Endothelial cell of umbilical vein (primary cell): ENCODE data around the gene CIITA. TPM values are rescaled to one million over a fixed set of nuclear protein-coding genes. Genes with fewer than 3 reads are reported as not detected.

Source experiments
- BruUV-seq: library from RNA; stranded (reverse); fragments of 400-500 nt; replicated peaks from 2 replicates; lab custom pipeline; 2021; lab: Mats Ljungman, UMichigan
- CTCF ChIA-PET: fragments of 300-600, 350-600 bp; sonication (Branson Sonifier 250); formaldehyde crosslinking; loops from one replicate; lab custom pipeline; 2021; ENCODE audit warnings: antibody characterized with exemption, inconsistent platforms; lab: Charles Lee
- POLR2A ChIA-PET: fragments of 300-600, 350-600 bp; sonication (Branson Sonifier 250); formaldehyde crosslinking; loops from one replicate; lab custom pipeline; 2021; ENCODE audit warnings: antibody characterized with exemption, inconsistent platforms; lab: Charles Lee
- DNase-seq: peaks from one replicate; pipeline ENCODE4 v3.0.0-alpha.2; 2011; ENCODE audit warnings: low read depth, low spot score
- FAIRE-seq: peaks from 2 replicates; lab custom pipeline; 2011; peaks lifted over from hg19 to GRCh38; lab: Jason Lieb, UNC
- H2AFZ ChIP-seq: 2 replicates; pipeline ENCODE4 v1.6.0; 2012; ENCODE audit warnings: low read depth, low read length, control low read depth, inconsistent platforms
- H3K27ac ChIP-seq: 2 replicates; pipeline ENCODE4 v1.5.1; 2011; ENCODE audit warnings: low read depth, mild to moderate bottlenecking, control low read depth, low read length, moderate library complexity; ENCODE audit not compliant: insufficient read depth
- H3K27me3 ChIP-seq, 2 experiments: 2 replicates each; pipeline versions ENCODE4 v1.6.0 to v1.6.1; 2011; ENCODE audit warnings: low read length in 2 of 2, mixed read lengths in 1 of 2; ENCODE audit not compliant: control insufficient read depth in 2 of 2, insufficient read depth in 2 of 2
- H3K36me3 ChIP-seq, 2 experiments: 2 replicates in 1 of 2; 3 replicates in 1 of 2; pipeline ENCODE4 v1.5.1; 2011; ENCODE audit warnings: low read length in 2 of 2, mild to moderate bottlenecking in 1 of 2, moderate library complexity in 1 of 2; ENCODE audit not compliant: control insufficient read depth in 2 of 2, insufficient read depth in 2 of 2; ENCODE audit errors: extremely low read depth in 1 of 2
- H3K4me1 ChIP-seq: 3 replicates; pipeline ENCODE4 v1.5.1; 2011; ENCODE audit warnings: mild to moderate bottlenecking, low read length; ENCODE audit not compliant: control insufficient read depth, insufficient read depth; ENCODE audit errors: extremely low read depth
- H3K4me2 ChIP-seq: 2 replicates; pipeline ENCODE4 v1.6.1; 2011; ENCODE audit warnings: low read length, control low read depth, mixed read lengths; ENCODE audit not compliant: insufficient read depth
- H3K4me3 ChIP-seq, 3 experiments: fragments of 200-600 bp in 1 of 3; sonication (generic), shearing (Covaris generic) in 1 of 3; replicated peaks in 1 of 3; 2 replicates each; pipeline ENCODE4 v1.5.1; 2011 to 2016; ENCODE audit warnings: control low read depth in 3 of 3, low read length in 3 of 3, mild to moderate bottlenecking in 2 of 3, inconsistent platforms in 1 of 3, low read depth in 1 of 3, moderate library complexity in 1 of 3; ENCODE audit not compliant: insufficient read depth in 1 of 3
- H3K79me2 ChIP-seq: 2 replicates; pipeline ENCODE4 v1.6.0; 2012; ENCODE audit warnings: low read length, inconsistent platforms; ENCODE audit not compliant: control insufficient read depth, insufficient read depth
- H3K9ac ChIP-seq: replicated peaks from 2 replicates; pipeline ENCODE3; 2011; ENCODE audit warnings: low read length, control low read depth; ENCODE audit not compliant: insufficient read depth; ENCODE audit errors: extremely low read depth
- H3K9me1 ChIP-seq: replicated peaks from 3 replicates; pipeline ENCODE4 v1.6.0; 2011; ENCODE audit warnings: mild to moderate bottlenecking, low read length; ENCODE audit not compliant: control insufficient read depth, insufficient read depth; ENCODE audit errors: extremely low read depth
- H3K9me3 ChIP-seq: replicated peaks from 2 replicates; pipeline ENCODE4 v1.5.1; 2012; ENCODE audit warnings: low read length, inconsistent platforms; ENCODE audit not compliant: control insufficient read depth, insufficient read depth
- H4K20me1 ChIP-seq: replicated peaks from 2 replicates; pipeline ENCODE3; 2011; ENCODE audit warnings: mild to moderate bottlenecking, low read length; ENCODE audit not compliant: control insufficient read depth, insufficient read depth; ENCODE audit errors: extremely low read depth
- CTCF ChIP-seq, 2 donors: IDR thresholded peaks; 1 replicate in 1 of 2; 2 replicates in 1 of 2; pipeline ENCODE4 v1.5.1; 2011; ENCODE audit warnings: low read length in 2 of 2, mild to moderate bottlenecking in 2 of 2, moderate library complexity in 2 of 2, control low read depth in 1 of 2, inconsistent platforms in 1 of 2, low read depth in 1 of 2; ENCODE audit not compliant: insufficient read depth in 1 of 2; ENCODE audit errors: extremely low read depth in 1 of 2
- EZH2 ChIP-seq: IDR thresholded peaks from 2 replicates; pipeline ENCODE4 v1.6.1; 2012; ENCODE audit warnings: borderline replicate concordance, low read depth, mild to moderate bottlenecking, moderate library complexity, low read length, inconsistent platforms; ENCODE audit not compliant: severe bottlenecking
- FOS ChIP-seq: IDR thresholded peaks from 2 replicates; pipeline ENCODE4 v1.6.1; 2011; ENCODE audit warnings: mild to moderate bottlenecking, low read length, moderate library complexity, borderline replicate concordance; ENCODE audit not compliant: insufficient read depth
- GATA2 ChIP-seq: IDR thresholded peaks from 2 replicates; pipeline ENCODE4 v1.7.0; 2011; ENCODE audit warnings: low read depth, mild to moderate bottlenecking, moderate library complexity, mixed read lengths, low read length; ENCODE audit not compliant: insufficient read length, insufficient read depth
- JUN ChIP-seq: IDR thresholded peaks from 2 replicates; pipeline ENCODE4 v1.6.1; 2011; ENCODE audit warnings: borderline replicate concordance, low read depth; ENCODE audit not compliant: insufficient read length, insufficient read depth
- MYC ChIP-seq: IDR thresholded peaks from one replicate; pipeline ENCODE4 v1.6.1; 2011; ENCODE audit warnings: mild to moderate bottlenecking, low read depth, low read length
- POLR2A ChIP-seq: IDR thresholded peaks from 2 replicates; pipeline ENCODE4 v1.6.1; 2012; ENCODE audit warnings: low read depth, mild to moderate bottlenecking, control low read depth, low read length
- POLR2AphosphoS5 ChIP-seq: IDR thresholded peaks from 2 replicates; pipeline ENCODE4 v1.6.1; 2012; ENCODE audit warnings: low read depth, mild to moderate bottlenecking, control low read depth, low read length, moderate library complexity; ENCODE audit not compliant: insufficient read depth
- dilution Hi-C: fragments of 300-500 bp; cut with MboI; formaldehyde crosslinking; loops from one replicate; pipeline ENCODE4 v1.15.0; 2019; ENCODE audit warnings: low sequenced_read_pairs; ENCODE audit not compliant: extremely low pct_ligation_motif_present
- intact Hi-C: fragments of 100-400 bp; cut with micrococcal nuclease; formaldehyde crosslinking; loops from one replicate; pipeline ENCODE4 v1.10.0; 2022
- polyA plus RNA-seq, 4 experiments: library from polyadenylated mRNA; depleted of rRNA in 3 of 4; stranded (reverse) in 3 of 4; unstranded in 1 of 4; fragments of >200 nt; gene quantifications; 2 replicates each; pipeline versions ENCODE4 v1.2.1 to v1.2.3, GENCODE V29; 2011 to 2012; ENCODE audit warnings: missing spikeins in 1 of 4
- total RNA-seq: library from RNA; stranded (reverse); gene quantifications from 2 replicates; pipeline ENCODE4 v1.2.3, GENCODE V29; 2021
- TF ChIP-seq, protein P1 (sequence below): IDR thresholded peaks from 2 replicates; pipeline ENCODE4 v1.6.1; 2011; ENCODE audit not compliant: insufficient read depth, insufficient read length

Gene CIITA
- total and polyA plus RNA-seq, 2 donors (not counting 3 experiments of a cell fraction or from before 2014, with no cell fraction given), result not detected

DNA sequence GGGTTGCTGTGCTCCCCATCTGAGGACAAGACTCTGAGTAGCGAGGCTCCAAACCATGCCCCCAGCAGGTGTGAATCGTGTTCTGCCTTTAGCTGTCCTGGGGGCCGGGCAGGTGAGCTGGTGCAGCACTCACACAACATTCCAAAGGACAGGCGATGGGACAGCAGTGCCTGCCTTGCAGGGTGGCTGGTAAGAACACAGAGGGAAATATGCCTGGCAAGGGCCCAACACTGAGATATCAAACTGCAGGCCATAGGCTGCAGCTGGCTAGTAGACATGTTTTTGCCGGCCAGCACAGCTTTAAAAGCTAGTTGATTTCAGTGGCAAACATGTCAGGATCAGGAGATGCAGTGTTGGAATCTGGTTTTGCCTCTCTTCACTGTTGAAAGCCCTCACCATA lies 91.0 kb downstream of the CIITA start:
- no peak overlapping the region for H3K27ac ChIP-seq
- peaks cover 4 to 9% of the 10 kb centered on the region in 2 experiments for H3K36me3 ChIP-seq
- H3K4me3 ChIP-seq, result no peak overlapping the region
- H3K27me3 ChIP-seq, result no peaks in the 10 kb centered on the region
- no TSS peak for BruUV-seq
- no peak overlapping the region for H2AFZ ChIP-seq
- H3K9me1 ChIP-seq, result no peaks in the 10 kb centered on the region
- FAIRE-seq (no peak), DNase-seq (no peak)
- POLR2A ChIA-PET, result interaction anchor here (1.2 kb wide), 1 partner anchor 287 kb away, joined by 3 read pairs; no protein-coding TSS in a partner anchor
- no peaks in the 10 kb centered on the region for H3K79me2 ChIP-seq
- intact Hi-C loops, result no loop called here
- dilution Hi-C loops, result no loop called here
- no peak overlapping the region for H3K9ac ChIP-seq
- no peaks in the 10 kb centered on the region for H4K20me1 ChIP-seq
- CTCF ChIA-PET, result interaction anchor here (0.7 to 12.3 kb wide), 5 partner anchors 14 to 439 kb away, joined by 3 to 347 read pairs (median 8); partner anchors contain the start of genes DEXI and SOCS1
- no peaks in the 10 kb centered on the region for H3K4me1 ChIP-seq
- H3K9me3 ChIP-seq, result no peaks in the 10 kb centered on the region
- no peak overlapping the region for H3K4me2 ChIP-seq
- no peak for TF ChIP-seq POLR2AphosphoS5
- no peak for TF ChIP-seq MYC
- no peak for TF ChIP-seq CTCF (IDR thresholded peaks at IDR 0.05; ENCODE audit: extremely low read depth in 1 of 2, insufficient read depth in 1 of 2, low read depth in 1 of 2, low read length in 2 of 2)
- TF ChIP-seq, protein P1, sequence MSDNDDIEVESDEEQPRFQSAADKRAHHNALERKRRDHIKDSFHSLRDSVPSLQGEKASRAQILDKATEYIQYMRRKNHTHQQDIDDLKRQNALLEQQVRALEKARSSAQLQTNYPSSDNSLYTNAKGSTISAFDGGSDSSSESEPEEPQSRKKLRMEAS, result no peak
- no peak for TF ChIP-seq POLR2A
- no peak for TF ChIP-seq FOS
- TF ChIP-seq JUN, result no peak
- no peak for TF ChIP-seq GATA2
- TF ChIP-seq EZH2, result no peak
